Activated gamma-delta T cell treated with anti-CD3 and anti-CD28 coated beads, Interleukin-2, amount 50 U/mL, for 16 hours (primary cell): ENCODE results near the gene A3GALT2.

ENCODE experiments used
- DNase-seq: peaks from one replicate; pipeline ENCODE4 v3.0.0-alpha.2; 2020; ENCODE audit warnings: low read depth

Gene A3GALT2

DNA sequence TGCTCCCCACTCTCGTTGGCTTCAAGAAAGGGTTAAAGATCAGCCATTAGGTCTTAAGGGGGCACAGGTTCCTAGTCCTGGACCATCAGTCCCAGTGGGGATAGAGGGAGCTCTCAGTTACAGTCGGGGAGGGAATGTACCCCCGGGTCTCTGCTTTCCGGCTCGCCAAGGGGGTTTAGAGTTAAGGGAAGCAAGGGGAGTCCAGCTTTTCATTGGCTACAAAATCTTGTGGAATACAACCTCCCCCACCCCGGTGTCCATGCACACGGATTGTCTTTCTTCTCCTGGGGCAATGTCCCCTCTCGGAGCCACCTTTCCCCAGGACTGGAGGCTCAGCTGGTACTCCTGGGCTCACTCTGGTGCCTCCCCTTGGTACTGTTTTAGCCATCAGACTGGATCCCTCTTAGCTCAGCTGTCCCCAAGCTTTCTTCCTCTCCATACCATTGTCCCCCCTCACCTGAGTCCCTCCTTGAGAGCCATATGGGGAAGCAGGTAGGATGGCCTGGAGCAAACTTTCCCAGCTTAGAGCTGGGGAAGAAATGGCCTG is at the start of gene A3GALT2:
A3GALT2 (minus strand) TSS at position 480 of the 547 bp plus-strand sequence; CDS start at position 480, 0 bp downstream.
- no peak for DNase-seq

DNA sequence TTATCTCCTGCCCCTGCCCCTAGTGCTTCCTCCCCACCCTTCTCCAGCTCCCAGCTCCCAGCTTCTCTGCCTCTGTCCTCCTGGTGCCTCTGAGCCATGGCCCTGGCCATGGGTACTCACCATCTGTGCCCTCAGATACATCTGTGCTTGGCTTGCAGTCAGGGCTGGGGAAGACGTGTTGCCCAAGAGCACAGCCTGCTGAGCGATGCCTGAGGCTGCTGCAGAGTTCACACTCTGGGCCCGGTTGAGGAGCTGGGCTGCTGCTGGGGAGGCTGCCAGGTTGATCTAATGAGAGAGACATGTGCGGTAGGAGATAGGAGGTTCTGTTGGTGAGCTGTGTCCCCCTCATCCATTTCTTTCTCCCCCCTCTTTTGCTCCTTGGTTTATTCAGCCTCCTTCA is 49.4 kb upstream of the A3GALT2 start:
- DNase-seq: no peak

DNA sequence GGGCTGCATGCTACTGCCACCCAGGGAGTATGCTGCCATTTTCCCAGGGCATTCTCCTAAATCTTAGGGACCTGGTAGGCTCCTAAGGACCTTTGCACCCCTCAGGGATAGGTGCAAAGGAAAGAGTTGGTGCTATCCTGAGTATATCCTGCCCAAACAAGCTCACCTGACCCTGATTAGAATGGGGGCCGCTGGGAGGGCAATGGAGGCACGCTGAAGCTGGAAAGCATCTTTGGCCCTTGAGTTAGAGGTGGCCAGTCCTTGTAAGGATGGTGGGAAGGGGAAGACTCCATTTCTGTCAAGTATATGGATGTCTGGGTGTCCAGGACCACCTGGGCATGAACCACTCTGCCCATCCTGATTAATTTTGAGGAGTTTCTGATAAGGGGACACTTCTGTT is 48.9 kb upstream of the A3GALT2 start:
- DNase-seq: no peak

DNA sequence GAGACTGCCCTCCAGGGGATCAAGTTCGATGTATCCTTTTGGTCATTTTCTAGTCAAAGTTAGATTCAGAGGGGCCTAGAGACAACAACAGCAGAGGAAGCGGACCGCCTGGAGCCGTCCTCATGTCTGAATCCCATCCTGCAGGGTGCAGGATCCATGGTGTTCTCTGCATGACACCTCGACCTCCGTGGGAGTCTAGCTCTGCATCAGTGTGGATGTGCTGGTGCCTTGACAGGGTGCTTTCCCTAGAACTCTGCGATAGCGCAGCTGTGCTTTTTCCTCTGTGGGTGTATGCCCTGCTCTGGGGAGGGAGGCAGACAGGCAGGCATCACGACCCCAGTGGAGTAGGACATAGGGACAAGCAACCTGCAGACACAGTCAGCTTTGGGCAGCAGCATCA is 48.2 kb upstream of the A3GALT2 start:
- no peak for DNase-seq

DNA sequence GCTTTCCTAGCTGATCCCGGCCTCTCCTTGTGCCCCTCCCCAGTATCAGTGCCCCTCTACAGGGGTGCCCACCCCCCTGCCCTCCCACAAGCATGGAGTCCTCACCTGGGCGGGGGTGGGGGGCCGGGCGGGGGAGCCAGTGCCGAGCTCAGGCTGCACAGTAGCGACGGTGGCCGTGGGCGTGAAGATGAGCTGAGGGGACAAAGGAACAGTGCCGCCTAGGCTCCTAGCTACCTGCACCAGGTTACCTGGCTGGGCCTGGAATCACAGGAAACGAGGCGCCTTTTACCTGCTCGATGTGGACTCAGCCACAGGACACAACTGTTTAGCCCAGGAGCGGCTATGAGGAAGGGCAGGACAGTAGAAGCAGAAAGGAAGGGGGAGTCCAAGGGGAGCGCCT is 47.5 kb upstream of the A3GALT2 start:
- DNase-seq: no peak

DNA sequence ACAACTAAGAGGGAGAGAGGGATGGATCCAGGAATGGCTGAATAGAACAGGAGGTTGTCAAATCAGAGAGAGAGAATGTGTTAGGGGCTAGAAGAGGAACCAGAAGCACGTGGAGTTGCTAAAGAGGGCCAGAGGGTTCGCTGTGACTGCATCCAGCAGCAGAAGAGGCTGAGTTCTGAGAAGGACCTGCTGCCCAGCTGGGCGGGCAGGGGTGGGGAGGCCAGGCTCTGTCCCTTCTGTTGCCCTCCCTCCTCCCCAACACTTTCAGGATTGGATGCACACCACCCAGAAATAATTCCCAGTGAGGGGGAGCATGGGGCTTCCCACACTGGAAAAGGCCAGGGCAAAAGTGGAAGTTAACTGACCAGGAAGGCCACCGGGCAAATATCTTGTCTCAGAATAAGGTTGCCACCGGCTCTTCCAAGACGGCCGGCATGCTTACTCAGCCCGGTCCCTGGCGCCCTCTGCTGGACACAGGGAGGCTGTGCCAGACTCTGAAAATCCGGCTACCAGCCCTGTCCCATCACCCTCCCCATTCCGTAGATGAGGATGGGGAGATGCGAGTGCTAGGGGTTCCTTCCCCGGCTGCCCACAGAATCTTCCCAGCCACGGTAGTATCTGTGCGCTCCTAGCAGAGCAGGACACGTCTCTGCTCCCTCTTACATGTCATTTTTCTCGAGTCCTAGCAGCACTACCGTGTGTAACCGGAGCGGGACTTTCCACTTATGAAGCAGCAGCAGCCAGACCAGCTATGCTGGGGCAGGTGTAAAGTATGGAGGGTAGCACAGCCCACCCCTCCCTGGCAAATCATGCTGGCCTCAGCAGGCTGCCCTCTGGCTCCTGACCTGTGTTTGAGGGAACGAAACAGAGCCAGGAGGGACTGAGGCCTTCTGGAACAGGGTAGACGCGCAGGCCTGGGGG is 46.8 kb upstream of the A3GALT2 start:
- DNase-seq: peak; percentile 77

DNA sequence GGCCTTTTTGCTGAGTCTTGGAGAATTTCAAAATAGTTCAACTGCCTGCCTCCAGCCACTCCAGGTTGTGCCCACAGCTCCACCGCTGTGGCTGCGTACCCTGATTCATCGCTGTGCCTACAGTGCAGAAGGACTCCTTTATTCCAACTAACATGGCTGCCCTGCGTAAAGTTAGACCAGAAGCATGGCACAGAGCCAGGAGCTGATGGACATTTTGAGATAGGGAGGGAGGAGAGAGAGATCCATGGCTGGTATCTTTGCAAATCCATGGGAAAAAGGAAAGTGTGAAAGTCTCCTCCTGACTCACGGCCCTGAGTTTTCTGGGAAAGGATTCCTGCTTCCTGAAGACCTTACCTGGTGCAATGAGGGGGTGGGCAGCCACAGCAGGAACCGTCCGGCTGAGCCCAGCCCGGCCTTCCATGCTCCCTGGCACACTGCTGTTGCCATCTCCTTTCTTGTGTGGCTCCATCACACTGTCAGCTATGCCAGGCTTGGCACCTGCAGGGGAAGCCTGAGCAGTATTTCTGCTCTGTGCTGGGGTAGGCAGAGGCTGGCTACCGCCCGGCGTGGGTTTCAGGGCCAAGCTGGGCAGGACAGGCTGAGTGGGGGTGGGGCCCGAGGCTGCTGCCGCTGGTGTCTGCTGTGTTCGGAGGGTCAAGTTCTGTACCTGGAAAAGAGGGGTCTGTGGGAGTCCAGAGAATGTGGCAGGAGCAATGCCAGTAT is 46.0 kb upstream of the A3GALT2 start:
- DNase-seq: no peak

DNA sequence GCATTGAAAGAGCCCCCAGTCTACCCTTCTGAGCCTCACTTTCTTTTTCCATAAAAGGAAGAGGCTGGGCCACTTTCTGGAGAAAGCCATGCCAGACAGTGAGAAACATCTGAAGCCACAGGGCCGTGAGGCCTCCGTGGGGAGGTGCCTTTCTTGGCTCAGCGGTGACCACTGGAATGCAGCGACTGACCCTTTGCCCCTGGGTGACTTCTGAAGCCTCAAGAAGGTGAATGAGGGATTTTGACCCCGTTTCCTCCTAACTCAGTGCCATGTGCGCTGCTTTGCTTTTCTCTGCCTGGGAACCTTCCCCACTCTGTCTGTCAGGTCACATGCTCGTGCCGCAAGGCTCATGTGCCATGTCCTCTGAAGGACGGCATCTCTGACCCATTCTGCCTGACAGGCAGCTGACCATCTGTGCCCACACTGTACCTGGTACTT is 44.7 kb upstream of the A3GALT2 start:
- no peak for DNase-seq

DNA sequence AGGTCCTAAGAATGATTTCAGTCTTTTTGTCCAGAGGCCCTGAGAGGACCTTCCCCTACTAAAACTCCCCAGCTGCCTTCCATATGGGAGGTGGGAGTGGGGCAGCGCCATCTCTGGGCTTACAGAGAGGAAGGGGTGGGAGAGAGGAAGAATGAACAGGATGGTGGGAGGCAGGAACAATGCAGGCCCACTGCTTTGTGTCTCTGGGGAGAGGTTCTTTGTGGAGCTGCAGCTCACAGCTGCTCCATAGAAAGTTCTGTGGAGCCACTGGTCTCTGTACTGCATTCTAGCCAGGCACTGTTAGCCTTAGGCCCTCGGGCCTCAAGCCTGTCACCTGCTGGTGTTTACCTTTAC is 43.6 kb upstream of the A3GALT2 start:
- no peak for DNase-seq

DNA sequence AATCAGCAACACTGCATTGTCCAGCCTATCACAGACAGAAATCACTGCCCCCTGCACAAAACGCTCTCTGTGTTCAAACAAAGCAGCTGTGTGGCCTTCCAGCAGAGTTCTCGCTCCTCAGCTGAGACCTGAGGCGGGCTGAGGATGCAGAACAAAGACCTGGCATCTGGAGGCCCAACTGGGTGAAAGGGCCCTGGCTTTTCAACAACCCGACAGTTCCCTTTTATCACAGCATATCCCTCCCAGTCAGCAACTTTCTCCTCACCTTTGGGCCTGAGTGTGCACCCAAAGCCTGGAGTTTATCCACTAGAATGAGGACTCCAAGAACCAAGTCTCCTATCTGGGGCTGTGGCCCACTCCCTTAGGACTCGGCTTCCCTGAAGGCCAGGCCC is 42.6 kb upstream of the A3GALT2 start:
- DNase-seq: no peak

DNA sequence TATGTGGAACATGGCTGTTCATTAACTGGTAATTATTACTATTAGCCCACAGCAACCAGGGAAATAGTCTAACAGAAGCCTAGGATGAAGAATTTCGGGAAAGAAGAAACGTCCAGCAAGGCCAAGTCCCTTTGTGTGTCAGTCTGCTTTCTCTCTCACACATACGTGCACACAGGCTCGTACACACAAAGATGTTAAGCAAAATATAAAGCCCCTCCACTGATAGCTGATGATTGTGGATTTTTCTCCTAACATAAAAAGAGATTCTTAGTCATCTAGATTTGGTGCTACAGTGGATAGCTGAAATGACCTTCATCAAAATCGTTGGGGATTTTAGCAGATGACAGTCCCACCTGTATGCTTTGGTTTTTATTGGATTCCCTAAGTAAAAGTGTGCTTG is 42.1 kb upstream of the A3GALT2 start:
- no peak for DNase-seq

DNA sequence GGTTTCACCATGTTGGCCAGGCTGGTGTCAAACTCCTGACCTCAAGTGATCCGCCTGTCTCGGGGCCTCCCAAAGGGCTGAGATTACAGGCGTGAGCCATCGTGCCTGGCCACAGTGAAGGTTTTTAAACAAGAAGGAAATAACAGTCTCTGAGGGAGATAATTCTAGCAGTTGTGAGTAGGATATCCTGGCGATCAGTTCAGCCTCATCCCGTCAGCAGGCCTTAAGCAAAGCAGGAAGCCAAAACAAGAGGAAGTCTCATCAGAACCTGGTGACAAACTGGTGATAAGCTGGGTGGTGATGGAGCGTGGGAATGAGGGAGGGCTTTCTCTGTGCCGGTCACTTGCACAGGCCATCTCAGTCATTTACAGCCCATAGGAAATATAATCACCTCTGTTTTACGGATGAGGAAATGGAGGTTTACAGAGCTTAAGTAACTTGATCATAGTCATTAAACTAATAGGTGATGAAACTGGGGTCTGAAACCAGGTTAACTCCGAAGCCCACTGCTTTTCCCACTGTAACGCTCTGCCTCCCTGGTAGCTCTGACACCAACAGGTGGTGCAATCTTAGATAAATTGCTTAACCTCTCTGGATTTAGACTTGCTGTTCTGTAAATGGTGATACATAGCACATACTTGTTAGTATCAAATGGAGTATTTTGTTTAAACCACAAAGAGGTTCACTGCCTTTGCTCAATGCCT is 40.8 kb upstream of the A3GALT2 start:
- no peak for DNase-seq

DNA sequence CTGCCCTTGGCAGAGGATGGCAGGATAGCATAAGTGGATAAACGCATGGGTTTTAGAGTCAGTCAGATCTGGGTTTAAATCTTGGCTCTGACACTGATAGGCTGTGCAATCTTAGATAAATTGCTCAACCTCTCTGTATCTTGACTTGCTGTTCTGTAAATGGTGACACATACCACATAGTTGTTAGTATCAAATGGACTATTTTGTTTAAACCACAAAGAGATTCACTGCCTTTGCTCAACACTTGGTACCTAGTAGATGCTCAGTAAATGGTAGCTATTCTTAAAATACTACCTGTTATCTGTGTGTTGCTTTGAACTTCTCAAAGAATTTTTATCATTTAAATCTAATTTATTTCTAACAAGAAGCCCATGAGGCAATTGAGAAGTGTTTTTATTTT is 39.5 kb upstream of the A3GALT2 start:
- no peak for DNase-seq

DNA sequence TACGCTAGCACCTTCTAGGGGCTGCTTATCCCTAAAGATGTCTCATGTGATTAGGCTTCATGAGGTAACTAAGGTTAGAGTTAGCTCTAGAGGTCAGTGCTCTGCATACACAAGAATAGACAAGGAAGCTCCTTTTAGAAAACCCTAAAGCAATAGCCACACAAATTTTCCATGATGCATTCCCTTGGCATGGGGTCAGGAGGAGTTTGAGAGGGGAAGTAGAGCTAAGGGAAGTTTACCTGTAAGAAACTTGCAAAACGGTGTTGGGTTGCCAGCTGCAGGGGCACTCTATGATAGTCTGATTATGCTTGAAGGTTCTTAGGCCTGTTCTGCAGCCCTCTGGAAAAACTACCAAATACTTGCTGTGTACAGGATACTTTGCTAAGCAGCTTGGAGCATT is 39.0 kb upstream of the A3GALT2 start:
- DNase-seq: no peak

DNA sequence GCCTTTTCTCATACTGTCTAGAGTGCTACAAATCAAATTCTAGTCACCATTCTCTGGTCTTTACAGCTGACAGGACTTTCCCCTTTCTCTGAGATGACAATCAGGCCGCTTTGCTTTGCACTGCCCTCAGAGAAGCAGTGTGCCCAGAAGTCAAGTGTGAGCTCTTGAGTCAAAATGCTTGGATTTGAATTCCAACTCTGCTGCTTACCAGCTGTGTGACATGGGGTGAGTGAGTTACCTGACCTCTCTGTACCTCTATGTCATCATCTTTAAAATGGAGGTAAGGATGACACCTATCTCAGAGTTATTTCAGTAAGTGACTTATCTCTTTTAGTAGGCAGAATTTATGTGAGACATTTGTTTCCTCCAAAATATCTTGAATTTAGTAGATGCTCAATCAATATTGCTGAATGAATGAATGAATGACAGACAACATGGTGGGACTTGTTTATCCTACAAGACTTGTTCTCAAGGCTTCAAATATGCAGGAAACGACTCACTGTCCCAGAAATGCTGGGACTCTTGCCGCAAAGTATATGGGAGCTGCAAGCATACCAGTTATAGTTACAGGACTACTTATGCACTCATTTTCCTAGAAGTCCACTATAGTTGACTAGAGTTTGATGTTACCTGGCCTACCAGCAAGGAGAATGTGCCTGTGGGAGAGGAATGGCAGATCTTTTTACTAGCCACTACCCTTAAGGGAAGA is 38.1 kb upstream of the A3GALT2 start:
- DNase-seq: no peak

DNA sequence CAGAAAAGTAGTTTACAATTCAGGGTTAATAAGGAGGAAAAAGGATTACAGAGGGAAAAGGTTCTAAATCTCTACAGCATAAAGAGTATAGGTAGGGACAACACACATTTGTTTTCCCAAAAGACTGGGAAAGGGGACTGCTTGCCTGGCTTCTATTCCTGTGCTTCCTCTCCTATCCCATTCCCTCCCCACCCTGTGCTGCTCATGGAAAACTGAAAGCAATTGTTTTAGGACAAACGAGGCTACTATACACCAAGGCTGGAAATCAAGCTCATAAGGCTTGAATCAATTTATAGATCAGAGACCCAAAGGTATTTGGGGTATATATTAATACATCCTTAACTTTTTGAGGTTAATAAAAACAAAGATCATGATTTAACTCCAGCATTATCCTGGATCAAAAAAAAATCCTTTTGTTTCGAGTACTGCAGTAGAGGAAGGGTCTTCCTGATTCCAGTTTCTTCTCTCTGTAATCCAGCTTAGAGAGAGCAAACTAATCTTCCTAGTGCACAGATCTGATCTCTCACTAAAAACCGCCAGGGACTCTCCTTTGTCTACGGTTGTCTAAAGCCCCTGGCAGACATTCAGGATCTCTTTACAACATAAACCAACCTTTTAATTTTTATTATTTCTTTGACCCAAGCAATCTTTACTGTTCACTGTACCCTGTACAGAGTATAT is 37.4 kb upstream of the A3GALT2 start:
- no peak for DNase-seq

DNA sequence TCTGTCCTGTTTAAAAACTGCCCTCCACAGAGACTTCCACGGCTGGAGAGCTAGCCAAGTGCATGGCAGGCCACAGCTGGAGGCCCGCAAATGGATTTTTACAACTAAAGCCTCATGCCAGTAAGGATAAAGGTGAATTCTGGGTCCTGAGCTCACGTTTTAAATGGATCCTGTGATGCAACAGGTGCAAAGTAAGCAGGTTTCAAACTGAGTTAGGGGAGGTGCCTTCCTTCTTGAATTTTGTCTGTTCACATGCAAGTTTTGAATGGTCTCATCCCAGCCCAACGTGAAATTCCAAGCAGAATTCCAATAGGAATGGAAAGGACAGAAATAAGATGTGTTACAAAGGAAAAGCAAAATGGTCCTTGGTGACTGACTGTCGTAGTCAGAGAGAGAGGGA is 36.2 kb upstream of the A3GALT2 start:
- no peak for DNase-seq

DNA sequence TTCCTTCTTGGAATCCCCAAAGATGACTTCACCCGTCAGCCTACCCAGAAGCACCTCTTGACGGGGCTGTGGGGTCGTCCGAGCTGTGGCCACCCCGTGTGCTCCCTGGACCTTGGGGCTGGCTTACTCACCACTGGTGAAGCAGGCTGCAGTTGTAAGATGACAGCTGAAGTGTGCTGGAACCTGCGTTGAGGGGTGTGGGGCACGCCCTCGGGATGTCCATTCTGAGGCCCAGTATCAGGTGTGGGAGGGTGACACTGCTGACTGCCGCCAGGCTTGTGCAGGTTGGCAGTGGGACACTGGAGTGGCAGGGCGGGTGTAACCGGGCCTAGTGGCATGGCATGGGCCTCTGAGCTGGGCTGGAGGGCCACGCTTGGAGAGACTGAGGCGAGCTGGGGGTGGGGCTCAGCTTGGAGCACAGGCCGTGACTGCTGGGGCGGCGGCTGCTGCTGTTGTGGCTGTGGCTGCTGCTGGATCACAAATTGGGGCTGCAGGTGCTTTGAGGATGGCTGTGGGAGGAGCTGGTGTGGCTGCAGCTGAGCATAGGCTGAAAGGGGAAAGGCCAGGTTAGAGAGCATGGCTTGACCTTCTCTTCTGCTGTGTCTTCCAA is 33.9 kb upstream of the A3GALT2 start:
- no peak for DNase-seq

DNA sequence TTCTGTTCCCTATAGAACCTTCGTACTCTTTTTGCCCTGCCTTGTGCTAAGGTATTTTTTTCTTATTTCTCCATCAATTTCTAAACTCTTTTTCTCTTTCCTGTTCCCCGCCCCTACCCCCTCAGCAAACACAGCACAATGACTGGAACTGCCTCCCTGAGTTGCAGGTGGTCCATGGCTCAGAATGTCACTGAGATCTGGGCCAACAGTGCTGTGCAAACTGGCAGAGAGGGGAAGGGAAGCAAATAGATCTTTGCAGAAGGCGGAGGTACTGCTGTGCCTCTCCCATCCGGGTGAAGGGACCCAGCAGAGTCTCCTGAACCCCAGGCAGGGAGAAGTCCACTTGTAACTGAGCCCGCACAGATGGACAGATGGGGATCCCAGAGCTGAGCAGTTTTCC is 32.6 kb upstream of the A3GALT2 start:
- no peak for DNase-seq

DNA sequence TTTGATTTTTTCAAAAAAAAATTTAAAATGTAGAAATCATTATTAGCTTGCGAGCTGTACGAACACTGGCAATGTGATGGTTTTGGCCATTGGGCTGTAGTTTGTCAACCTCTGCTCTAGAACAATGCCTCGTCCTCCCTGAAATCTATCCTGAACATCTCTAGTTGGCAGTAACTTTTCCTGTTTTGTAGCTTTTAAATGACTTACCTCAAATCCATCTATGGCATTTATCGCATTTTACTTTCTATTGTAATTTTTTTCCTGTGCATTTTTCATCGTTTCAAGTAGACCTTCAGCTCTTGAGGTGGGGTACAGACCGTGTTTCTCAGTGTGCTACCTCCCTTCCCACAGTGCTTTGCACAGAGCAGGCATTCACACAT is 30.4 kb upstream of the A3GALT2 start:
- DNase-seq: no peak
